Fibroblast of villous mesenchyme (primary cell): ENCODE measurements around the gene COL26A1. TPM values are rescaled to one million over a fixed set of nuclear protein-coding genes. Genes with fewer than 3 reads are reported as not detected.

ENCODE experiments used
- DNase-seq: peaks from one replicate; pipeline ENCODE4 v3.0.0-alpha.2; 2010; ENCODE audit warnings: low read depth
- H3K4me3 ChIP-seq: 2 replicates; pipeline ENCODE4 v1.5.1; 2011; ENCODE audit warnings: low read depth, mild to moderate bottlenecking, low read length
- CTCF ChIP-seq: IDR thresholded peaks from 2 replicates; pipeline ENCODE4 v1.5.1; 2012; ENCODE audit warnings: low read depth, mild to moderate bottlenecking, low read length; ENCODE audit not compliant: insufficient read depth
- total RNA-seq: library from RNA; depleted of rRNA; stranded (reverse); fragments of >200 nt; gene quantifications from 2 replicates; pipeline ENCODE4 v1.2.3, GENCODE V29; 2012

Gene COL26A1
- total RNA-seq, 1 donor, result not detected

GRCh38 chr7:101537935-101538595, 175.4 kb downstream of the COL26A1 start:
- no peak overlapping the region for H3K4me3 ChIP-seq
- DNase-seq, result no peak
- no peak for TF ChIP-seq CTCF

- peak; percentile 90 for TF ChIP-seq CTCF
- peak; percentile 41 for DNase-seq
- no peak overlapping the region for H3K4me3 ChIP-seq
Measured at GRCh38 chr7:101538596-101539459, 176.2 kb downstream of the COL26A1 start.

GRCh38 chr7:101539784-101540183, 177.1 kb downstream of the COL26A1 start:
- TF ChIP-seq CTCF, result no peak
- H3K4me3 ChIP-seq, result no peak overlapping the region
- DNase-seq, result no peak

- no peak overlapping the region for H3K4me3 ChIP-seq
- TF ChIP-seq CTCF, result peak; percentile 87
- DNase-seq, result peak; percentile 49
Measured at GRCh38 chr7:101542527-101543241, 180.0 kb downstream of the COL26A1 start.

- no peak overlapping the region for H3K4me3 ChIP-seq
- no peak for TF ChIP-seq CTCF
- no peak for DNase-seq
Measured at GRCh38 chr7:101543242-101543766, 180.6 kb downstream of the COL26A1 start.

GRCh38 chr7:101543846-101544245, 181.2 kb downstream of the COL26A1 start:
- DNase-seq, result no peak

More at GRCh38 chr7:101543846-101544245, 181.2 kb downstream of the COL26A1 start:
- no peak for TF ChIP-seq CTCF
- no peak overlapping the region for H3K4me3 ChIP-seq
